Endometrial microvascular endothelial cells (primary cell): ENCODE data around the gene ATP6V1G3. TPM values are rescaled to one million over a fixed set of nuclear protein-coding genes. Genes with fewer than 3 reads are reported as not detected.
"Not testable (repeated sequence)": the region's sequence is repeated elsewhere in the genome, so short reads cannot be mapped to it uniquely, and the experiment has no call there.

ENCODE experiments used
- in situ Hi-C: cut with HindIII; loops from 2 replicates; pipeline ENCODE4 v1.10.0; 2017; ENCODE audit warnings: low sequenced_read_pairs, low pct_unique_long_range_greater_than_20kb; ENCODE audit errors: inconsistent ontology term
- total RNA-seq: library from RNA; depleted of rRNA; stranded (reverse); fragments of >200 nt; gene quantifications from one replicate; pipeline ENCODE4 v1.2.3, GENCODE V29; 2015; ENCODE audit errors: inconsistent ontology term

The ATP6V1G3 gene
- total RNA-seq, 1 donor from 2014 or later = not detected

- in situ Hi-C loops = not testable (repeated sequence)
Measured at GRCh38 chr1:198477354-198477753, 63.1 kb downstream of the ATP6V1G3 start.

Other genes with a start within 250 kb of the ATP6V1G3 start
- gene PTPRC, start 98.4 kb upstream of the ATP6V1G3 start, total RNA-seq = not detected